HCT116 (cell line): ENCODE data around the gene PCDH1.

ENCODE experiments used
- POLR2A ChIP-seq: IDR thresholded peaks from 2 replicates; pipeline ENCODE4 v1.7.0; 2011; ENCODE audit warnings: borderline replicate concordance; ENCODE audit not compliant: insufficient read depth, insufficient read length; ENCODE audit errors: extremely low read depth
- ZFX ChIP-seq: fragments of 450-650 bp; IDR thresholded peaks from 2 replicates; pipeline ENCODE4 v1.6.1; 2017
- TF ChIP-seq, protein P1 (sequence below), 3 experiments: fragments of 200-600 bp in 1 of 3; sonication (generic) in 1 of 3; IDR thresholded peaks in 2 of 3; conservative IDR thresholded peaks in 1 of 3; 2 replicates each; pipeline ENCODE4 v1.5.1; 2012 to 2017; ENCODE audit warnings: low read depth in 2 of 3, low read length in 2 of 3, antibody characterized with exemption in 1 of 3, borderline replicate concordance in 1 of 3, control low read depth in 1 of 3, mild to moderate bottlenecking in 1 of 3, mixed read lengths in 1 of 3, mixed run types in 1 of 3, moderate library complexity in 1 of 3; ENCODE audit not compliant: insufficient read depth in 1 of 3

DNA sequence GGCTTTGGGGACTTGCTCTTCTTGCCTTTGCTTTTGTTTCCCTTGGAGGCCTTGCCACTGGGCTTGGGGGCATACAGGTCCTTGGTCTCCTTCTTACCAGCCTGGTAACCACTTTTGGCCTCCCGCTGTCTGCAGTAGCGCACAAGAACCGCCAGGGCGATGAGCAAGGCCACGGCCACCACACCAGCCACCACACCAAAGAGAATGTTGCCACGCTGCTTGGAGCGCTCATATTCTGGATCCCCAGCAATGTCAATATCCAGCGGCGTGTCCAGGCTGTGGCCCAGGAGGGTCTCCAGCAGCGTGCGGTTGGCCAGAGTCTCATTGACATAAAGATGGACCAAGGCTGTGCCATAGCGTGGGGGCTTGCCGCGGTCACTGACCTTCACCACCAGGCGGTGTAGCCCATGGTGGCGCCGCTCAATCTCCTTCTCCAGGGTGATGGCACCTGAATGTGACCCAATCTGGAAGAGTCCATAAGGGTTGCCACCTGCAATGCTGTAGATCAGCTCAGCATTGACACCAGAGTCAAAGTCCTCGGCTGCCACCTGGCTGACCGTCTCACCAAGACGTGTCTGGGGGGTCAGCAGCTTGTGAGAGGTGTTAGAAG, 14.5 kb downstream of the PCDH1 start:
- TF ChIP-seq, protein P1, sequence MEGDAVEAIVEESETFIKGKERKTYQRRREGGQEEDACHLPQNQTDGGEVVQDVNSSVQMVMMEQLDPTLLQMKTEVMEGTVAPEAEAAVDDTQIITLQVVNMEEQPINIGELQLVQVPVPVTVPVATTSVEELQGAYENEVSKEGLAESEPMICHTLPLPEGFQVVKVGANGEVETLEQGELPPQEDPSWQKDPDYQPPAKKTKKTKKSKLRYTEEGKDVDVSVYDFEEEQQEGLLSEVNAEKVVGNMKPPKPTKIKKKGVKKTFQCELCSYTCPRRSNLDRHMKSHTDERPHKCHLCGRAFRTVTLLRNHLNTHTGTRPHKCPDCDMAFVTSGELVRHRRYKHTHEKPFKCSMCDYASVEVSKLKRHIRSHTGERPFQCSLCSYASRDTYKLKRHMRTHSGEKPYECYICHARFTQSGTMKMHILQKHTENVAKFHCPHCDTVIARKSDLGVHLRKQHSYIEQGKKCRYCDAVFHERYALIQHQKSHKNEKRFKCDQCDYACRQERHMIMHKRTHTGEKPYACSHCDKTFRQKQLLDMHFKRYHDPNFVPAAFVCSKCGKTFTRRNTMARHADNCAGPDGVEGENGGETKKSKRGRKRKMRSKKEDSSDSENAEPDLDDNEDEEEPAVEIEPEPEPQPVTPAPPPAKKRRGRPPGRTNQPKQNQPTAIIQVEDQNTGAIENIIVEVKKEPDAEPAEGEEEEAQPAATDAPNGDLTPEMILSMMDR (IDR thresholded peaks at IDR 0.05 in 2 of 3, conservative IDR thresholded peaks at IDR 0.05 in 1 of 3; ENCODE audit: borderline replicate concordance in 1 of 3, insufficient read depth in 1 of 3, low read depth in 2 of 3, low read length in 2 of 3): no peak
- TF ChIP-seq ZFX (no peak), POLR2A (no peak)
